C4-2B (cell line): ENCODE measurements around the gene SPECC1L.

Experiments used
- CTCF ChIP-seq: fragments of 450-650 bp; conservative IDR thresholded peaks from 2 replicates; pipeline ENCODE4 v1.5.1; 2017; ENCODE audit warnings: mild to moderate bottlenecking
- ZFX ChIP-seq: fragments of 450-650 bp; IDR thresholded peaks from 2 replicates; pipeline ENCODE4 v1.6.1; 2017

- TF ChIP-seq CTCF (no peak), ZFX (no peak)
Observed at GRCh38 chr22:24361976-24362646, 91.5 kb downstream of the SPECC1L start.
